Activated CD8-positive, alpha-beta memory T cell treated with anti-CD3 and anti-CD28 coated beads, Interleukin-2, amount 50 U/mL, for 48 hours (primary cell): Measurements from ENCODE around the gene SIPA1L3.
"Not testable (repeated sequence)": the region's sequence is repeated elsewhere in the genome, so short reads cannot be mapped to it uniquely, and the experiment has no call there.

Experiments used
- DNase-seq: peaks from one replicate; pipeline ENCODE4 v3.0.0-alpha.2; 2020

SIPA1L3 gene

GRCh38 chr19:38224014-38224862, 317.2 kb downstream of the SIPA1L3 start, which contains the start of gene DPF1:
Gene DPF1 (minus strand): TSS chr19:38224222. CDS start chr19:38224142, 80 bp downstream.
- DNase-seq, result peak; percentile 88

GRCh38 chr19:38224863-38225218, 317.8 kb downstream of the SIPA1L3 start:
- DNase-seq, result not testable (repeated sequence)

- DNase-seq, result no peak
These were observed 320.4 kb downstream of the SIPA1L3 start for GRCh38 chr19:38227287-38228004.

GRCh38 chr19:38228005-38228377, 321.0 kb downstream of the SIPA1L3 start:
- no peak for DNase-seq

GRCh38 chr19:38228491-38229439, 321.8 kb downstream of the SIPA1L3 start:
- no peak for DNase-seq

- DNase-seq, result peak; percentile 87
These were observed 322.6 kb downstream of the SIPA1L3 start for GRCh38 chr19:38229585-38230073.

GRCh38 chr19:38230506-38231133, 323.6 kb downstream of the SIPA1L3 start:
- DNase-seq, result not testable (repeated sequence)

- DNase-seq, result no peak
These were observed 324.9 kb downstream of the SIPA1L3 start for GRCh38 chr19:38231918-38232317.

- peak; percentile 99 for DNase-seq
These were observed 326.8 kb downstream of the SIPA1L3 start for GRCh38 chr19:38233740-38234251.

GRCh38 chr19:38234615-38235014, 327.6 kb downstream of the SIPA1L3 start:
- no peak for DNase-seq

GRCh38 chr19:38239816-38240215, 332.8 kb downstream of the SIPA1L3 start:
- DNase-seq, result no peak

- no peak for DNase-seq
These were observed 336.3 kb downstream of the SIPA1L3 start for GRCh38 chr19:38243279-38243673.

GRCh38 chr19:38245826-38246498, 339.0 kb downstream of the SIPA1L3 start:
- no peak for DNase-seq

- DNase-seq, result no peak
These were observed 340.1 kb downstream of the SIPA1L3 start for GRCh38 chr19:38247126-38247525.

- no peak for DNase-seq
These were observed 340.8 kb downstream of the SIPA1L3 start for GRCh38 chr19:38247734-38248268.

- DNase-seq, result no peak
These were observed 341.4 kb downstream of the SIPA1L3 start for GRCh38 chr19:38248421-38248820.

- DNase-seq, result no peak
These were observed 343.4 kb downstream of the SIPA1L3 start for GRCh38 chr19:38250428-38250820.

GRCh38 chr19:38250821-38251563, 344.0 kb downstream of the SIPA1L3 start:
- DNase-seq, result no peak

GRCh38 chr19:38251564-38252051, 344.6 kb downstream of the SIPA1L3 start:
- no peak for DNase-seq

GRCh38 chr19:38252385-38252784, 345.4 kb downstream of the SIPA1L3 start:
- DNase-seq, result no peak
